ENCODE results near the gene APCDD1. TPM values are rescaled to one million over a fixed set of nuclear protein-coding genes. Genes with fewer than 3 reads are reported as not detected.

The APCDD1 gene
- total RNA-seq, 2 donors from 2014 or later = 5.6 to 10.7 TPM

DNA sequence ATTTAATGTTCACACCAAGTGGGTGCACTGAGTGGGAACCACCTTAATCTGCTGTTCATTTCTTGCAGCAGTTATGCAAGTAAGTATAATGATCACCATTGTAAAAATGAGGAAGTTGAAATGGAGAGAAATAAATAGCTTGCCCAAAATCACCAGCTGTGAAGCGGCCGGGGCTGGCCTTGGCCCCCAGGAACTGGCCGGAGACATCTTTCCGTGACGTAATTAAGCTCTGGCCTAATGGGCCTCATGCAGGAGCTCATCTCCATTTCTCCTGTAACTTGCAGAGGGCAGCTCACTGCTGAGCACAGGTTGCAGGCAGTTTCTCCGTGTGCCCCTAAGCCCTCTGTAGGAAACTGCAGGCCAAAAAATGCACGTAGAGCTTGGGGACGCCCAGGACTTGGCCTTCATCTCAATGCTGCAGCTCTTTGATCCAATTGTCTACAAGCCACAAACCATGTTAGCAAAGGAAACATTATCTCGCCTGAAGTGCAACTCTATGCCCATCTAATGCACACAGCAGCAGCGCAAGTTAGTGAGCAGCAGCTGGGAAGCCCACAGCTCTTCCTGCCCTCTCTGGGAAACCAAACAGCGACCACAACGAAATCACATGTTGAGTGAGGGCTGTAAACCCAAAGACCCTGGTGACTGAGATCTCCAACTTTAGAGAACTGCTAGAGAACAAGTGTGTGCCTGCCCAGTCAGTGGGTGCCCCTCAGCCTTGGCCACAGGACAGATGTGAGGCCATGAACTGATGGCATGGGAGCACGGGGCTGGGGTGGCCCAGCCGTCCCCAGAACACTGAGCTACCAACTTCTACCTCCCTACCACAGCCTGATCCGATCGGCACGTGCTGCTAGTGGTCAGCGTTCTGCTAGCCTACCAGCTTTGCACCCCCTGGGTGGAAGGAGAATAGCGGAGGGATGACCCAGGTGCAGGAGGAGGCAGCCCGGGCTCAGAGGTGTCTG lies 28.8 kb downstream of the APCDD1 start:
- H3K36me3 ChIP-seq = no peaks in the 10 kb centered on the region
- H3K9ac ChIP-seq (ENCODE audit: low read depth in 2 of 2, low read length in 2 of 2) = no peak overlapping the region
- no peaks in the 10 kb centered on the region for H3K9me3 ChIP-seq
- no peak overlapping the region for H3K27ac ChIP-seq
- no peaks in the 10 kb centered on the region for H3K4me1 ChIP-seq
- TF ChIP-seq, protein P1, sequence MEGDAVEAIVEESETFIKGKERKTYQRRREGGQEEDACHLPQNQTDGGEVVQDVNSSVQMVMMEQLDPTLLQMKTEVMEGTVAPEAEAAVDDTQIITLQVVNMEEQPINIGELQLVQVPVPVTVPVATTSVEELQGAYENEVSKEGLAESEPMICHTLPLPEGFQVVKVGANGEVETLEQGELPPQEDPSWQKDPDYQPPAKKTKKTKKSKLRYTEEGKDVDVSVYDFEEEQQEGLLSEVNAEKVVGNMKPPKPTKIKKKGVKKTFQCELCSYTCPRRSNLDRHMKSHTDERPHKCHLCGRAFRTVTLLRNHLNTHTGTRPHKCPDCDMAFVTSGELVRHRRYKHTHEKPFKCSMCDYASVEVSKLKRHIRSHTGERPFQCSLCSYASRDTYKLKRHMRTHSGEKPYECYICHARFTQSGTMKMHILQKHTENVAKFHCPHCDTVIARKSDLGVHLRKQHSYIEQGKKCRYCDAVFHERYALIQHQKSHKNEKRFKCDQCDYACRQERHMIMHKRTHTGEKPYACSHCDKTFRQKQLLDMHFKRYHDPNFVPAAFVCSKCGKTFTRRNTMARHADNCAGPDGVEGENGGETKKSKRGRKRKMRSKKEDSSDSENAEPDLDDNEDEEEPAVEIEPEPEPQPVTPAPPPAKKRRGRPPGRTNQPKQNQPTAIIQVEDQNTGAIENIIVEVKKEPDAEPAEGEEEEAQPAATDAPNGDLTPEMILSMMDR (IDR thresholded peaks at IDR 0.05) = no peak
- intact Hi-C loops (cut with DNase I) = no loop called here
- no peak overlapping the region for H3K4me3 ChIP-seq
- DNase-seq = peak; percentile 35
- H3K27me3 ChIP-seq = no peaks in the 10 kb centered on the region

DNA sequence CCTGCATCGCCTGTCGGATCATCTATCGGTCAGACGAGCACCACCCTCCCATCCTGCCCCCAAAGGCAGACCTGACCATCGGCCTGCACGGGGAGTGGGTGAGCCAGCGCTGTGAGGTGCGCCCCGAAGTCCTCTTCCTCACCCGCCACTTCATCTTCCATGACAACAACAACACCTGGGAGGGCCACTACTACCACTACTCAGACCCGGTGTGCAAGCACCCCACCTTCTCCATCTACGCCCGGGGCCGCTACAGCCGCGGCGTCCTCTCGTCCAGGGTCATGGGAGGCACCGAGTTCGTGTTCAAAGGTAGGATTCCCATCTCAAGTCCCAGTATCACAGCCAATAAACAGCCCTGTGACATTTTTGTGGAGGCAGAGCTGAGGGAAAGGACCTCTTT lies 31.0 kb downstream of the APCDD1 start:
- Histone ChIP-seq H3K9me3 (no peaks in the 10 kb centered on the region), H3K4me3 (no peak overlapping the region), H3K9ac (ENCODE audit: low read depth in 2 of 2, low read length in 2 of 2) (no peak overlapping the region), H3K27me3 (no peaks in the 10 kb centered on the region), H3K4me1 (no peaks in the 10 kb centered on the region), H3K36me3 (no peaks in the 10 kb centered on the region), H3K27ac (no peak overlapping the region)
- TF ChIP-seq, protein P1 (IDR thresholded peaks at IDR 0.05) = no peak
- intact Hi-C loops (cut with DNase I) = no loop called here
- DNase-seq = no peak

DNA sequence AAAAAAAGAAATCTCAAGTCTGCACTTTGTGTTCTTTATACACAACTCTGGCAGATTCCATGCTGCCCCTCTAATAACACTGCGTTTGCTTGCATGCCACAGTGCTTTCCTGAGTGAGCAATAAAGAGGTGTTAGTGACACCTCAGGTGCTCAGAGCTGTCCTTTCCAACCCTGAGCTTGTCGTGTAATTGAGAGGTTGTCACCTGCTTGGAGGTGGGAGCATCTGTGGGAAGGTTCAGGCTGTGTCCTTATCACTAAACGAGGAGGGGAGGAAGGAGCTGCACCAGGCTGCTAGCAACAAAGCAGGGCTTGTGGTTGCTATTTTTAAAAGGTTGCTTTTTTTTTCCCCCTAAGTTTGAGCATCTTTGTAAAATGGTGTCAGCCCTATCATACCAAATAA lies 31.9 kb downstream of the APCDD1 start:
- H3K4me1 ChIP-seq = no peaks in the 10 kb centered on the region

DNA sequence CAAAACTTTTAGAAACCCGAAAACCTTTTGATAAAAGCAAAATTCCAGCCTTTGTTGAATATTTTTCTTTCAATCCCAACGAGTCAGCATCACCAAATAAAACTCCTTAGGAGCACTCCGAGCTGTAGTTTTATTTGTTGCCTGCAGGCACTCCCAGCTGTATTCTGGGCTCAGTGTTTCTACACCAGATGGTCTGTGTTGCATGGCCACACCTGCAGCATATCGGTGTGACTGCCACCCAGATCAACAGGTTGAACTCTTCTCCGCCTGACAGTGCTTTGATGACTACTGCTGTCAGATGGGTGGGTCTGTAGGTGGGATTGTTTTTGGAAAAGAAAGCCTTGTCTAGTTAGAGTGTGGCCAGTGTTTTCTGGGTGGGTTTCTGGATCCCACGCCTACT lies 32.7 kb downstream of the APCDD1 start:
- TF ChIP-seq, protein P1 (IDR thresholded peaks at IDR 0.05) = no peak
- intact Hi-C loops (cut with DNase I) = no loop called here
- Histone ChIP-seq H3K4me3 (no peak overlapping the region), H3K27me3 (no peaks in the 10 kb centered on the region), H3K4me1 (no peaks in the 10 kb centered on the region), H3K9ac (ENCODE audit: low read depth in 2 of 2, low read length in 2 of 2) (no peak overlapping the region), H3K36me3 (no peaks in the 10 kb centered on the region), H3K9me3 (no peaks in the 10 kb centered on the region), H3K27ac (no peak overlapping the region)
- no peak for DNase-seq

More for the DNA sequence above, 31.9 kb downstream of the APCDD1 start:
- no peak overlapping the region for H3K4me3 ChIP-seq
- H3K27me3 ChIP-seq = no peaks in the 10 kb centered on the region
- TF ChIP-seq, protein P1 (IDR thresholded peaks at IDR 0.05) = no peak
- H3K9ac ChIP-seq (ENCODE audit: low read depth in 2 of 2, low read length in 2 of 2) = no peak overlapping the region
- intact Hi-C loops (cut with DNase I) = no loop called here
- no peak for DNase-seq
- no peak overlapping the region for H3K27ac ChIP-seq
- H3K36me3 ChIP-seq = no peaks in the 10 kb centered on the region
- H3K9me3 ChIP-seq = no peaks in the 10 kb centered on the region

DNA sequence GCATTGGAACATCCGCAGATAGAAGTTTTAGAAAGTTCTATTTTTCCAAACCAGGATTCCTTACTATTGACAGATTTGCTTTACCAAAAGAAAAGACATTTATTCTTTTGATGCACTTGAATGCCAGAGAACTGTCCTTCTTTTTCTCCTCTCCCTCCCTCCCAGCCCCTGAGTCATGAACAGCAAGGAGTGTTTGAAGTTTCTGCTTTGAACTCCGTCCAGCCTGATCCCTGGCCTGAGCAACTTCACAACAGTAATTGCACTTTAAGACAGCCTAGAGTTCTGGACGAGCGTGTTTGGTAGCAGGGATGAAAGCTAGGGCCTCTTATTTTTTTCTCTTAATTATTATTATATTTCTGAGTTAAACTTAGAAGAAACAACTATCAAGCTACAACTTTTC lies 33.6 kb downstream of the APCDD1 start:
- Histone ChIP-seq H3K27me3 (no peaks in the 10 kb centered on the region), H3K9ac (ENCODE audit: low read depth in 2 of 2, low read length in 2 of 2) (no peak overlapping the region), H3K9me3 (no peaks in the 10 kb centered on the region), H3K4me1 (no peaks in the 10 kb centered on the region), H3K36me3 (no peaks in the 10 kb centered on the region), H3K4me3 (no peak overlapping the region), H3K27ac (no peak overlapping the region)
- intact Hi-C loops (cut with DNase I) = no loop called here
- TF ChIP-seq, protein P1 (IDR thresholded peaks at IDR 0.05) = no peak
- no peak for DNase-seq

All from colonic mucosa (tissue), 4 donors.